ENCODE measurements around the gene PTGFRN.

DNA sequence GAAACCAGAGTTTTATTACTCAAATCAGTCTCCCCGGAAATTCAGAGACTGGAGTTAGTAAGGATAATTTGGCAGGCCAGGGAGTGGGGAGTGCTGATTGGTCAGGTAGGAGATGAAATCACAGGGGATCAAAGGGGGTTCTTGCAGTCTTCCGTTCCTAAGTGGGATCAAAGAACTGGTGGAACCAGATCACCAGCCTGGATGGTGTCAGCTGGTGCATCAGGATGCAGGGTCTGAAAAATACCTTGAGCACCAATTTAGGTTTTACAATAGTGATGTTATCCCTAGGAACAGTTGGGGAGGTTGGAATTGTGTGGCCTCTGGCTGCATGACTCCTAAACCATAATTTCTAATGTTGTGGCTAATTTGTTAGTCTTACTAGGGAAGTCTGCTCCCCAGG lies 90.4 kb downstream of the PTGFRN start:
- TF ChIP-seq, protein P1, sequence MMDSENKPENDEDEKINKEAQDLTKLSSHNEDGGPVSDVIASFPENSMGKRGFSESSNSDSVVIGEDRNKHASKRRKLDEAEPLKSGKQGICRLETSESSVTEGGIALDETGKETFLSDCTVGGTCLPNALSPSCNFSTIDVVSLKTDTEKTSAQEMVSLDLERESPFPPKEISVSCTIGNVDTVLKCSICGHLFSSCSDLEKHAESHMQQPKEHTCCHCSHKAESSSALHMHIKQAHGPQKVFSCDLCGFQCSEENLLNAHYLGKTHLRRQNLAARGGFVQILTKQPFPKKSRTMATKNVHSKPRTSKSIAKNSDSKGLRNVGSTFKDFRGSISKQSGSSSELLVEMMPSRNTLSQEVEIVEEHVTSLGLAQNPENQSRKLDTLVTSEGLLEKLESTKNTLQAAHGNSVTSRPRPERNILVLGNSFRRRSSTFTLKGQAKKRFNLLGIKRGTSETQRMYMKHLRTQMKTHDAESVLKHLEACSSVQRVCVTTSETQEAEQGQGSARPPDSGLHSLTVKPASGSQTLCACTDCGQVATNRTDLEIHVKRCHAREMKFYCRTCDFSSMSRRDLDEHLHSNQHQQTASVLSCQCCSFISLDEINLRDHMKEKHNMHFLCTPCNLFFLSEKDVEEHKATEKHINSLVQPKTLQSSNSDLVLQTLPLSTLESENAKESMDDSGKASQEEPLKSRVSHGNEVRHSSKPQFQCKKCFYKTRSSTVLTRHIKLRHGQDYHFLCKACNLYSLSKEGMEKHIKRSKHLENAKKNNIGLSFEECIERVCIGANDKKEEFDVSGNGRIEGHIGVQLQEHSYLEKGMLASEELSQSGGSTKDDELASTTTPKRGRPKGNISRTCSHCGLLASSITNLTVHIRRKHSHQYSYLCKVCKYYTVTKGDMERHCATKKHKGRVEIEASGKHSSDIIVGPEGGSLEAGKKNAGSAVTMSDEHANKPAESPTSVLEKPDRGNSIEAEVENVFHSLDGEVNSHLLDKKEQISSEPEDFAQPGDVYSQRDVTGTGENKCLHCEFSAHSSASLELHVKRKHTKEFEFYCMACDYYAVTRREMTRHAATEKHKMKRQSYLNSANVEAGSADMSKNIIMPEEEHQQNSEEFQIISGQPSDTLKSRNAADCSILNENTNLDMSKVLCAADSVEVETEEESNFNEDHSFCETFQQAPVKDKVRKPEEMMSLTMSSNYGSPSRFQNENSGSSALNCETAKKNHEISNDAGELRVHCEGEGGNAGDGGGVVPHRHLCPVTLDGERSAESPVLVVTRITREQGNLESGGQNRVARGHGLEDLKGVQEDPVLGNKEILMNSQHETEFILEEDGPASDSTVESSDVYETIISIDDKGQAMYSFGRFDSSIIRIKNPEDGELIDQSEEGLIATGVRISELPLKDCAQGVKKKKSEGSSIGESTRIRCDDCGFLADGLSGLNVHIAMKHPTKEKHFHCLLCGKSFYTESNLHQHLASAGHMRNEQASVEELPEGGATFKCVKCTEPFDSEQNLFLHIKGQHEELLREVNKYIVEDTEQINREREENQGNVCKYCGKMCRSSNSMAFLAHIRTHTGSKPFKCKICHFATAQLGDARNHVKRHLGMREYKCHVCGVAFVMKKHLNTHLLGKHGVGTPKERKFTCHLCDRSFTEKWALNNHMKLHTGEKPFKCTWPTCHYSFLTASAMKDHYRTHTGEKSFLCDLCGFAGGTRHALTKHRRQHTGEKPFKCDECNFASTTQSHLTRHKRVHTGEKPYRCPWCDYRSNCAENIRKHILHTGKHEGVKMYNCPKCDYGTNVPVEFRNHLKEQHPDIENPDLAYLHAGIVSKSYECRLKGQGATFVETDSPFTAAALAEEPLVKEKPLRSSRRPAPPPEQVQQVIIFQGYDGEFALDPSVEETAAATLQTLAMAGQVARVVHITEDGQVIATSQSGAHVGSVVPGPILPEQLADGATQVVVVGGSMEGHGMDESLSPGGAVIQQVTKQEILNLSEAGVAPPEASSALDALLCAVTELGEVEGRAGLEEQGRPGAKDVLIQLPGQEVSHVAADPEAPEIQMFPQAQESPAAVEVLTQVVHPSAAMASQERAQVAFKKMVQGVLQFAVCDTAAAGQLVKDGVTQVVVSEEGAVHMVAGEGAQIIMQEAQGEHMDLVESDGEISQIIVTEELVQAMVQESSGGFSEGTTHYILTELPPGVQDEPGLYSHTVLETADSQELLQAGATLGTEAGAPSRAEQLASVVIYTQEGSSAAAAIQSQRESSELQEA (CRISPR knock-in tag; IDR thresholded peaks at IDR 0.05; ENCODE audit: not compliant biosample characterization): no peak
- TF ChIP-seq GABPA (IDR thresholded peaks at IDR 0.05; ENCODE audit: low read depth, low read length) (no peak), GABPA (CRISPR knock-in tag; IDR thresholded peaks at IDR 0.05; ENCODE audit: low read depth) (no peak), ZNF235 (CRISPR knock-in tag; IDR thresholded peaks at IDR 0.05; ENCODE audit: borderline replicate concordance) (no peak), ZNF484 (CRISPR knock-in tag; IDR thresholded peaks at IDR 0.05; ENCODE audit: borderline replicate concordance, low read depth) (no peak), ZNF256 (CRISPR knock-in tag; conservative IDR thresholded peaks at IDR 0.05) (no peak), BORCS8-MEF2B (CRISPR knock-in tag; IDR thresholded peaks at IDR 0.05) (no peak), MAFK (conservative IDR thresholded peaks at IDR 0.05 in 1 of 2, IDR thresholded peaks at IDR 0.05 in 1 of 2; ENCODE audit: low read length in 2 of 2) (no peak), POLR2A (IDR thresholded peaks at IDR 0.05; ENCODE audit: insufficient read depth in 1 of 2, low read depth in 2 of 2, low read length in 2 of 2) (no peak)

Data from HepG2 (cell line).